Uterus (tissue), 2 donors: ENCODE results near the gene MPPED1.

Experiments
- POLR2A ChIP-seq, 2 donors: fragments of 450-650 bp; IDR thresholded peaks; one replicate each; pipeline ENCODE4 v1.6.1; 2016; ENCODE audit warnings: antibody characterized with exemption in 2 of 2, mild to moderate bottlenecking in 1 of 2, moderate library complexity in 1 of 2
- TF ChIP-seq, protein P1 (sequence below), 4 experiments: fragments of 200-600 bp in 2 of 4; fragments of 450-650 bp in 2 of 4; sonication (generic) in 2 of 4; IDR thresholded peaks; one replicate each; pipeline ENCODE4 v1.5.1; 2016 to 2019; ENCODE audit warnings: antibody characterized with exemption in 4 of 4, mild to moderate bottlenecking in 2 of 4, moderate library complexity in 1 of 4

DNA sequence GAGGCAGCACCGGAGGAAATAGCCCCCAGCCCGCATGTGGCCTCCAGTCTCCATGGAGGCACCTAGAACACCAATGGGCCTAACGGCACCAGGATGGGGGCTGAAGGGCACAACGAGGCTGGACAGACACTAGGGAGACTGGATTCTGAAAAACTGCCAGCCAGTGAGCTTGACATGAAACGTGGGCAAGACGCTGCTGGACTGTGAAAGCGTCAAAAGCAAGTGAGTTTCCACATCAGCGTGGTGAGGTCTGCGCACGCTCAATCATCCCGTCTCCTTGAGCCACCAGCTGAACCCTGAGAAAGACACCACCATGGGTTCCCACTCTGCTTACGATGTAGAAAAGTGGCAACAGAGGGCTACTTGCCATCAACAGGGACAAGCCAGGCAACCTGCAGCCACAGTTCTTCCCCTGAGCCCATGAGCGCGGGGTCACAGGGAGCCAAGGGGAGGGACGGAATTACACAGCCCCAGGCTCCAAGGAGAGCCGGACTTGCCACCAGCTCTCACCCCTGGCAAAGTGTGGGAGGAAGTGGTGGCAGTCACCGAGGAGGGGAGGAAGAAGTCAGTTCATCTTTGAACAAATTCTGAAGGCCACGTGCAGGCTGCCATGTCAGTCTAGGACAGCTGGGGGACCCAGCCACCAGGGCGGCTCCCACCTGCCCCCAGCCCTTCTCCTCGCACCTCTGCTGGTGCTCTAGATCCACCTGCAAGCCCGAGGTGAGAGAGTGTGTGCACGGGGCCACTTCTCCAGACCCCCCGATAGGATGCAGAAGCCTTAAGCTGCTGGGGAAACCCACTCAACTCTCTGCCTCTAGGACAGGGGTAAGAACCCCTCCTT lies 131.1 kb downstream of the MPPED1 start:
- no peak for TF ChIP-seq POLR2A (IDR thresholded peaks at IDR 0.05)
- TF ChIP-seq, protein P1, sequence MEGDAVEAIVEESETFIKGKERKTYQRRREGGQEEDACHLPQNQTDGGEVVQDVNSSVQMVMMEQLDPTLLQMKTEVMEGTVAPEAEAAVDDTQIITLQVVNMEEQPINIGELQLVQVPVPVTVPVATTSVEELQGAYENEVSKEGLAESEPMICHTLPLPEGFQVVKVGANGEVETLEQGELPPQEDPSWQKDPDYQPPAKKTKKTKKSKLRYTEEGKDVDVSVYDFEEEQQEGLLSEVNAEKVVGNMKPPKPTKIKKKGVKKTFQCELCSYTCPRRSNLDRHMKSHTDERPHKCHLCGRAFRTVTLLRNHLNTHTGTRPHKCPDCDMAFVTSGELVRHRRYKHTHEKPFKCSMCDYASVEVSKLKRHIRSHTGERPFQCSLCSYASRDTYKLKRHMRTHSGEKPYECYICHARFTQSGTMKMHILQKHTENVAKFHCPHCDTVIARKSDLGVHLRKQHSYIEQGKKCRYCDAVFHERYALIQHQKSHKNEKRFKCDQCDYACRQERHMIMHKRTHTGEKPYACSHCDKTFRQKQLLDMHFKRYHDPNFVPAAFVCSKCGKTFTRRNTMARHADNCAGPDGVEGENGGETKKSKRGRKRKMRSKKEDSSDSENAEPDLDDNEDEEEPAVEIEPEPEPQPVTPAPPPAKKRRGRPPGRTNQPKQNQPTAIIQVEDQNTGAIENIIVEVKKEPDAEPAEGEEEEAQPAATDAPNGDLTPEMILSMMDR (IDR thresholded peaks at IDR 0.05): no peak
